Measurements from ENCODE around the gene WWP2. TPM values are rescaled to one million over a fixed set of nuclear protein-coding genes. Genes with fewer than 3 reads are reported as not detected.
"Not testable (repeated sequence)": the region's sequence is repeated elsewhere in the genome, so short reads cannot be mapped to it uniquely, and the experiment has no call there.

Gene WWP2
- total RNA-seq, 4 donors from 2014 or later, result 40.8 to 96.9 (median 84.3) TPM

GRCh38 chr16:69756705-69757104 is 5.4 kb upstream of the WWP2 start:
- Histone ChIP-seq H3K27ac (no peak overlapping the region), H3K9me3 (no peaks in the 10 kb centered on the region), H3K4me3 (no peak overlapping the region), H3K27me3 (no peaks in the 10 kb centered on the region), H3K36me3 (peaks cover 0 to 13% (median 0%) of the 10 kb centered on the region in 3 donors), H3K4me1 (peaks cover 0 to 30% (median 13%) of the 10 kb centered on the region in 4 donors)
- DNase-seq (ENCODE audit: low spot score in 2 of 2), result no peak
- TF ChIP-seq POLR2A (IDR thresholded peaks at IDR 0.05) (no peak), EP300 (IDR thresholded peaks at IDR 0.05) (no peak), CTCF (IDR thresholded peaks at IDR 0.05) (no peak)
- WGBS, 2 donors, result 90 to 94% methylated on average over 10 of the region's 10 CpGs

DNA sequence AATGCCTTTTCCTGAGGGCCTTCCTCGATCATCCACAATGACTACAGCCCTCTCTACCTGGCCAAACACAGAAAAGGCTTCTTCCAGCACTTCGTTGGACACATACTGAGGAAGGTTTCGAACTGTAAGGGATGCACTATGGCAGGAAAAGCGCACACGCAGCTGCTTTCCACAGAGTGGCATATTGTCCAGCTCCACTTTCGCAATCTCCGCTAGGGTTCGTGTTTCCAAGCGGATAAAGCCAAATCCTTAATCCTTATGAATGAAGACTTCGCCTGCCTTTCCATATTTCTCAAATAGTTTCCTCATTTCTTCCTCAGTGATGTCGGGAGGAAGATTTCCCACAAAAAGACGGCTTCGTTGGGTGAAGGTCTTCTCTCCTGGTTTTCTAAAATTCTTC is 4.8 kb upstream of the WWP2 start:
- H3K36me3 ChIP-seq; DNase-seq (ENCODE audit: low spot score in 2 of 2); H3K4me3 ChIP-seq; H3K9me3 ChIP-seq; H3K27ac ChIP-seq; H3K27me3 ChIP-seq: not testable (repeated sequence)
- H3K4me1 ChIP-seq, result peaks cover 0 to 27% (median 14%) of the 10 kb centered on the region in 4 donors
- 89 to 92% methylated on average over 13 of the region's 13 CpGs for WGBS, 2 donors

- DNase-seq (ENCODE audit: low spot score in 2 of 2), result no peak
- TF ChIP-seq EP300 (IDR thresholded peaks at IDR 0.05) (no peak), POLR2A (IDR thresholded peaks at IDR 0.05) (no peak), CTCF (IDR thresholded peaks at IDR 0.05) (no peak)
- Histone ChIP-seq H3K9me3 (no peaks in the 10 kb centered on the region), H3K27me3 (no peaks in the 10 kb centered on the region), H3K27ac (peak overlapping the region; percentile 85 to 93 (median 90)), H3K4me1 (peaks cover 4 to 19% (median 6%) of the 10 kb centered on the region in 4 donors), H3K4me3 (peak overlapping the region; percentile 70 to 92 (median 78)), H3K36me3 (no peaks in the 10 kb centered on the region)
- WGBS, 2 donors, result 7 to 8% methylated on average over 14 of the region's 14 CpGs
These were observed 874 bp downstream of the WWP2 start for GRCh38 chr16:69762814-69763598.

- WGBS, 2 donors, result 59 to 61% methylated on average over 5 of the region's 5 CpGs
- Histone ChIP-seq H3K36me3 (no peaks in the 10 kb centered on the region), H3K27me3 (no peaks in the 10 kb centered on the region), H3K9me3 (no peaks in the 10 kb centered on the region), H3K27ac (peak overlapping the region in 3 of 4 donors; percentile 90 to 93 (median 91)), H3K4me1 (peaks cover 4 to 19% (median 6%) of the 10 kb centered on the region in 4 donors), H3K4me3 (peak overlapping the region in 1 of 4 donors; percentile 92)
- no peak for DNase-seq (ENCODE audit: low spot score in 2 of 2)
- TF ChIP-seq CTCF (IDR thresholded peaks at IDR 0.05) (no peak), EP300 (IDR thresholded peaks at IDR 0.05) (no peak)
These were observed 1.4 kb downstream of the WWP2 start for GRCh38 chr16:69763599-69763942.

- no peaks in the 10 kb centered on the region for H3K36me3 ChIP-seq
- H3K27me3 ChIP-seq, result no peaks in the 10 kb centered on the region
- no peaks in the 10 kb centered on the region for H3K9me3 ChIP-seq
- 90% methylated on average over 5 of the region's 5 CpGs for WGBS, 2 donors
- H3K27ac ChIP-seq, result no peak overlapping the region
- peaks cover 0 to 20% (median 6%) of the 10 kb centered on the region in 4 donors for H3K4me1 ChIP-seq
- no peak for DNase-seq (ENCODE audit: low spot score in 2 of 2)
- TF ChIP-seq POLR2A (IDR thresholded peaks at IDR 0.05) (no peak), CTCF (IDR thresholded peaks at IDR 0.05) (no peak), EP300 (IDR thresholded peaks at IDR 0.05) (no peak)
- no peak overlapping the region for H3K4me3 ChIP-seq
These were observed 5.5 kb downstream of the WWP2 start for GRCh38 chr16:69767459-69768229.

Measured in tibial nerve (tissue), 4 donors.